Measurements from ENCODE around the gene CCDC40. TPM values are rescaled to one million over a fixed set of nuclear protein-coding genes. Genes with fewer than 3 reads are reported as not detected.
"Not testable (repeated sequence)": the region's sequence is repeated elsewhere in the genome, so short reads cannot be mapped to it uniquely, and the experiment has no call there.

CCDC40 gene, protein sequence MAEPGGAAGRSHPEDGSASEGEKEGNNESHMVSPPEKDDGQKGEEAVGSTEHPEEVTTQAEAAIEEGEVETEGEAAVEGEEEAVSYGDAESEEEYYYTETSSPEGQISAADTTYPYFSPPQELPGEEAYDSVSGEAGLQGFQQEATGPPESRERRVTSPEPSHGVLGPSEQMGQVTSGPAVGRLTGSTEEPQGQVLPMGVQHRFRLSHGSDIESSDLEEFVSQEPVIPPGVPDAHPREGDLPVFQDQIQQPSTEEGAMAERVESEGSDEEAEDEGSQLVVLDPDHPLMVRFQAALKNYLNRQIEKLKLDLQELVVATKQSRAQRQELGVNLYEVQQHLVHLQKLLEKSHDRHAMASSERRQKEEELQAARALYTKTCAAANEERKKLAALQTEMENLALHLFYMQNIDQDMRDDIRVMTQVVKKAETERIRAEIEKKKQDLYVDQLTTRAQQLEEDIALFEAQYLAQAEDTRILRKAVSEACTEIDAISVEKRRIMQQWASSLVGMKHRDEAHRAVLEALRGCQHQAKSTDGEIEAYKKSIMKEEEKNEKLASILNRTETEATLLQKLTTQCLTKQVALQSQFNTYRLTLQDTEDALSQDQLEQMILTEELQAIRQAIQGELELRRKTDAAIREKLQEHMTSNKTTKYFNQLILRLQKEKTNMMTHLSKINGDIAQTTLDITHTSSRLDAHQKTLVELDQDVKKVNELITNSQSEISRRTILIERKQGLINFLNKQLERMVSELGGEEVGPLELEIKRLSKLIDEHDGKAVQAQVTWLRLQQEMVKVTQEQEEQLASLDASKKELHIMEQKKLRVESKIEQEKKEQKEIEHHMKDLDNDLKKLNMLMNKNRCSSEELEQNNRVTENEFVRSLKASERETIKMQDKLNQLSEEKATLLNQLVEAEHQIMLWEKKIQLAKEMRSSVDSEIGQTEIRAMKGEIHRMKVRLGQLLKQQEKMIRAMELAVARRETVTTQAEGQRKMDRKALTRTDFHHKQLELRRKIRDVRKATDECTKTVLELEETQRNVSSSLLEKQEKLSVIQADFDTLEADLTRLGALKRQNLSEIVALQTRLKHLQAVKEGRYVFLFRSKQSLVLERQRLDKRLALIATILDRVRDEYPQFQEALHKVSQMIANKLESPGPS
- polyA plus RNA-seq (2012; ENCODE audit: insufficient read depth, insufficient read length): 6.8 TPM

GRCh38 chr17:80035937-80036714 lies at the start of gene CCDC40:
Gene CCDC40 (plus strand): TSS chr17:80036642. CDS start chr17:80036663, 21 bp downstream.
- peak; percentile 46 for DNase-seq (ENCODE audit: low read depth, low spot score)
- H3K4me3 ChIP-seq (ENCODE audit: low read length): peak within 1 kb of the TSS; percentile 73

- no peak overlapping the region for H3K4me3 ChIP-seq (ENCODE audit: low read length)
Observed at GRCh38 chr17:79987187-79987934, 49.1 kb upstream of the CCDC40 start.

DNA sequence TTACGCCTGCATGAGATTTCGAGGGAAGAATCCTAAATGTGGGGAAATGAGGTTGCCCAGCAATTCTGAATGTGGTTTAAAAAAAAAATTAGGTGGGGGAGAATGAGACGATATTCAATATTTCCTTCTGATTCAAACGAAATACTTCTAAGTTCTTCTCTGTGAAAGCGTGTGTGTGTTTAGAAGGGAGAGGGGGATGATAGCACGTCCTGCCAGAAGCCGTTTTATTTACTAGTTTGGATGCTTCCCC lies 48.6 kb upstream of the CCDC40 start:
- H3K4me3 ChIP-seq (ENCODE audit: low read length): no peak overlapping the region
- no peak for DNase-seq (ENCODE audit: low read depth, low spot score)

More at GRCh38 chr17:79987187-79987934, 49.1 kb upstream of the CCDC40 start:
- no peak for DNase-seq (ENCODE audit: low read depth, low spot score)

DNA sequence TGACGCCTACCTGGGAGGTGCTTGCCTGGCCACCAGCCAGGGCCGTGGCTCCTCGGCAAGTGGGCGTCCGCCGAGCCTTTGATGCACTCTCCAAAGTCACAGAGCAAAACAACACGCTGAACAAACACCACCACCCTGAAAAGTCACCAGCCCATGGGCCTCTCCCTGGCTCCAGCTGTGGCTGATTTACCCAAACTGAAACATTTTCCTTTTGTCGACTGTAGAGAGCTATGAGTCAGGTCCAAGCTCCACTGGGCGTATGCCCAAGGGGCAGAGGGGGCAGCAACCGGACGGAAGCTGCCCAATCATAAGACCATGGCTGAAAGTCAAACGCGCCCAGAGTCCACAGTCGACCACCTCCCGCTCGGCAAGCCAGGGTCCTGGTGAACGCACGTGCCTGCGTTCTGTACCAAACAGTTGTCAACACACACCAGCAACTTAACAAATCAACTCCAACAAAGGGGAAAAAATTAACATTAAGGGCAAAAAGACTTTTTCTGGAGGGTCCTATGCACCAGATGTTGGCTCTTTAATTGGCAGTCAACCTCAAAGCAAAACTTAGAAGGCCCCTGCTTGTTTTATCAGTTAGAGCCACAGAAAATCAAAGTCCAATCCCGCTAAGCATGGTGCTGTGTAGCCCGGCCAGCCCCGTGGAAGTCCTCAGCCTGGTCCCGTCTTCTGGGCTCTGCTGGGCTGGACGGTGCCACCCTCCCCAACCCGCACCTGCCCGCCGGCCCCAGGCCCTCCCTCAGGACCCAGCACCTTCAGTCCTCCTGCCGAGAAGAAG lies 48.1 kb upstream of the CCDC40 start:
- H3K4me3 ChIP-seq (ENCODE audit: low read length): no peak overlapping the region
- DNase-seq (ENCODE audit: low read depth, low spot score): no peak

DNA sequence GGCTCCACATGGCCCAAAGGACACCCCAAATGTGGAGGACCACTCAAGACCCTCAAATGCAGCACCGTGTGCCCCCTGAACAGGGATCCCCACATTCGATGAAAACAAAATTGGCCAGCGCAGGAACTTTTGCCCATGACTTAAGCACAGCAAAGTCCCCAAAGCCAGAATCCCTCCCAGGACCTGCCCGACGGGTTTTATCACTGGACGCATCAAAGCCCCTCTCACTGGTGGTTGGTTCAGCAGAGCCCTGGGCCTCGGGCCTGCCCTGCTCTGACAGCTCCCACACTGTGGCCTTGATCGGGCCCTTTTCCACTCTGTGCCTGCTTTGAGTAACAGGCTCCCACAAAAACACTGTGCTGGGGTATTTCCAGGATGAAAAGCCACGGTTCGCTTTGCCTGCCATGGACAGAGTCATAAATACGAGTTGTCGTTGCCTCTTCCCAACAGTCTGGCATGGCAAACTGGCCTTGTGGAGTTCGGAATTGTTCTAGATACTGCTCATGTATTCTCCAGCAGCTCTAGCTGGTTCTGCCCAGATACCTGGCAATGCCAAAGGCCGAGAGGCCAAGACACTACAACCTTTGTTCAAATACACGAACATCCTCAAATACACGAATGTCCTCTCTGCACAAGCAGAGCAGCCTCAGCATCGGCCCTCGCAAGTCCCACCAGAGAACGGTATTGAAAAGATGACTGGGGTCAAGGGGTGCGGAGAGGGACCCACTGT lies 47.2 kb upstream of the CCDC40 start:
- DNase-seq (ENCODE audit: low read depth, low spot score): no peak
- H3K4me3 ChIP-seq (ENCODE audit: low read length): no peak overlapping the region

DNA sequence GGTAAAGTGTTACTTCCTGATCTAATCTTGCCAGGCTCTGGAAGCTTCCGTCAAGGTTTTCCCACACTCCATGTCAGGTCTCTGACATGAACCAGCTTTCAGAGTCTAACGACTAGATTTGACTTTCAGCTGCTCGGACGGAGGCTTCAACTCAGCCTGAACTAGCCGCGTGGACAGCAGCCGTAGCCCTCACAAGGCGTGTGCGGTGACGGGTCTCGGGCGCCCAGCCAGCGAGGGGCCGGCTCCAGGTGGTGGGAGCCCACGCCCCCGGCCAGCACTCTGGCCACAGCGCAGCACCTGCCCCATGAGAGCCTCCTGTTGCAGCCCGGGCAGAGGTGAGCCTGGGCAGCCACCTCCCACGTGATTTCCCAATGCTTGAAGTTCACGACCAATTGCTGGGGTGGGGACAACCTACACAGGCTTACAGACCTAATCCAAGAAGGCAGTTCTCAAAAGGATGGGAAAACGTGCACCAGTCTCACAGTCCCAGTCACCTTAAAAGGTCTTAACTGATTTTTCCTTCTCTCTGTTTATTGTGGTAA lies 46.3 kb upstream of the CCDC40 start:
- no peak for DNase-seq (ENCODE audit: low read depth, low spot score)
- H3K4me3 ChIP-seq (ENCODE audit: low read length): no peak overlapping the region

GRCh38 chr17:79990704-79991103 lies 45.7 kb upstream of the CCDC40 start:
- DNase-seq (ENCODE audit: low read depth, low spot score): no peak
- no peak overlapping the region for H3K4me3 ChIP-seq (ENCODE audit: low read length)

- H3K4me3 ChIP-seq (ENCODE audit: low read length): peak overlapping the region; percentile 64
- DNase-seq (ENCODE audit: low read depth, low spot score): peak; percentile 84
Observed at GRCh38 chr17:79991140-79991923, 45.1 kb upstream of the CCDC40 start.

- DNase-seq (ENCODE audit: low read depth, low spot score): no peak
Observed at GRCh38 chr17:79991924-79992648, 44.4 kb upstream of the CCDC40 start.

GRCh38 chr17:79992649-79993389 lies 43.6 kb upstream of the CCDC40 start:
- peak overlapping the region; percentile 64 for H3K4me3 ChIP-seq (ENCODE audit: low read length)
- DNase-seq (ENCODE audit: low read depth, low spot score): no peak

More at GRCh38 chr17:79991924-79992648, 44.4 kb upstream of the CCDC40 start:
- H3K4me3 ChIP-seq (ENCODE audit: low read length): peak overlapping the region; percentile 64

GRCh38 chr17:79993390-79994227 lies 42.8 kb upstream of the CCDC40 start:
- DNase-seq (ENCODE audit: low read depth, low spot score): peak; percentile 54
- peak overlapping the region; percentile 30 for H3K4me3 ChIP-seq (ENCODE audit: low read length)

- not testable (repeated sequence) for DNase-seq (ENCODE audit: low read depth, low spot score); H3K4me3 ChIP-seq (ENCODE audit: low read length)
Observed at GRCh38 chr17:79994228-79994569, 42.2 kb upstream of the CCDC40 start.

DNA sequence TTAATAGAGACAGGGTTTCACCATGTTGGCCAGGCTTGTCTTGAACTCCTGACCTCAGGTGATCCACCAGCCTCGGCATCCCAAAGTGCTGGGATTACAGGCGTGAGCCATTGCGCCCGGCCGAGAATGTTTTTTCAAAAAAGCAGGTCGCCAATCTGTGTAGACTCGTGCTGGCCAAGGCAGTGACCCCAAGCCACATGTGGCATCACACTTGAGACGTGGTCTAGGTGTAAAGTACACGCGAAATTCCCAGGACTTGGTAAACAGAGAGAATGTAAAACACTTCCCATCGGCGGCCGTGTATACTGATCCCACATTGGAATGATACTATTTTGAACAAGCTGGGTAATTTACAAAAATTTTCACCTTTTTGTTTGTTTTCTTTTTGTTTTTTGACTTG lies 41.8 kb upstream of the CCDC40 start:
- no peak overlapping the region for H3K4me3 ChIP-seq (ENCODE audit: low read length)
- no peak for DNase-seq (ENCODE audit: low read depth, low spot score)

DNA sequence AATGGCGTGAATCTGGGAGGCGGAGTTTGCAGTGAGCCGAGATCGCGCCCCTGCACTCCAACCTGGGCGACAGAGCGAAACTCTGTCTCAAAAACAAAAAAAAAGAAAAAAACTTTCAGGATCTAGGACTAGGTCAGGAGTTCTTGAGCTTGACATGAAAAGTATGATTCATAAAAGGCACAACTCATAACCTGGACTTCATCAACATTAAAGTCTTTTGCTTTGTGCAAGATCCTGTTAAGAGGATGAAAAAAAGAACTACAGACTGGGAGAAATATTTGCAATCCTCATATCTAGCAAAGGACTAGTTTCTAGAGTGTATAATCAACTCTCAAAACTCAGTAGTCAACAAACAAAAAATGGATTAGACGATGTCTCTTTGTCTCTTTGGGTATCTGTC lies 40.7 kb upstream of the CCDC40 start:
- no peak for DNase-seq (ENCODE audit: low read depth, low spot score)
- no peak overlapping the region for H3K4me3 ChIP-seq (ENCODE audit: low read length)
